Activated T-cell treated with anti-CD3 and anti-CD28 coated beads, Interleukin-2, amount 50 U/mL, for 72 hours (primary cell): ENCODE measurements around the gene TMEM26. TPM values are rescaled to one million over a fixed set of nuclear protein-coding genes. Genes with fewer than 3 reads are reported as not detected.
A peak's percentile ranks its signal among the peaks of the same experiment; 100 is the strongest.

Source experiments
- ATAC-seq, 2 donors: fragments of 150-1000 bp; cut with Tn5 transposase; replicated peaks in 1 of 2; 2 replicates each; pipeline ENCODE4 v1.10.0; 2021; ENCODE audit warnings: moderate library complexity in 2 of 2, mild to moderate bottlenecking in 1 of 2
- DNase-seq, 2 donors: peaks; one replicate each; pipeline ENCODE4 v3.0.0; 2021 to 2022; ENCODE audit warnings: mixed read lengths in 1 of 2
- H3K27ac Mint-ChIP-seq: one replicate; pipeline ENCODE4 v1.8.0; 2022; ENCODE audit warnings: mild to moderate bottlenecking, moderate library complexity, mixed read lengths
- H3K27me3 Mint-ChIP-seq: one replicate; pipeline ENCODE4 v1.8.0; 2022; ENCODE audit warnings: low read depth, mixed read lengths
- H3K36me3 Mint-ChIP-seq, 2 donors: one replicate each; pipeline ENCODE4 v1.8.0; 2022; ENCODE audit warnings: mixed read lengths in 2 of 2, mild to moderate bottlenecking in 1 of 2; ENCODE audit not compliant: insufficient read depth in 2 of 2
- H3K4me1 Mint-ChIP-seq: one replicate; pipeline ENCODE4 v1.8.0; 2022; ENCODE audit warnings: low read depth, mixed read lengths
- H3K4me3 Mint-ChIP-seq, 2 donors: one replicate each; pipeline ENCODE4 v1.8.0; 2022; ENCODE audit warnings: mild to moderate bottlenecking in 2 of 2, mixed read lengths in 2 of 2, moderate library complexity in 2 of 2
- H3K9me3 Mint-ChIP-seq, 2 donors: one replicate each; pipeline ENCODE4 v1.8.0; 2022; ENCODE audit warnings: mixed read lengths in 2 of 2
- total RNA-seq, 2 donors: library from RNA; stranded (reverse); gene quantifications; one replicate each; pipeline ENCODE4 v1.2.3, GENCODE V29; 2022

Gene TMEM26
- total RNA-seq, 2 donors from 2014 or later, result not detected

DNA sequence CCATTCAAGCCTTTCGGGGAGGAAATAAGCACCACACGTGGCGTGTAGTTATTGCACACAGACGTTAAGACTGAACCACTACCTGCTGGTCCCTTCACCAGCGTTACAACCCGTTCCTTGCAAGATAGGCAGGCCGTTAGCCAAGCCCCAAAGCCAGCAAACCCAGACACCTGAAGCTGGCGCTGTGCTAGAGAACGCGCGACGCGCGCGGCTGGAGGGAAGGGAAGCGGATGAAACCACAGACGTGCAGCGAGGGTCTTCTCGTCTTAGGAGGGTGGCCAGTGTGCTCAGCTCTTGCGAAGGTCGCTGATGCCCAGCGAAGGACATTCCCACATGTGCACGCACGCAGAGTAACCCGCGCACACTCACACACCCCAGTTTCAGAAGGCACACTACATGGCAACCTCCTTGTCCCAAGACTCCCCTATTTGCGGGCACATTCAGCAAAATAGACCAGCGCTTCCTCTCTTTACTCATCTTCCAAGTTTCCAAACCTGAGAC, 980 bp downstream of the TMEM26 start:
- Mint-ChIP-seq H3K4me3 (peak overlapping the region; percentile 55 to 63), H3K27ac (no peak overlapping the region), H3K4me1 (no peaks in the 10 kb centered on the region), H3K9me3 (no peaks in the 10 kb centered on the region), H3K36me3 (no peaks in the 10 kb centered on the region), H3K27me3 (peaks cover 20% of the 10 kb centered on the region)
- ATAC-seq, result peak in 1 of 2 donors; percentile 25
- DNase-seq, result no peak

- ATAC-seq (no peak), DNase-seq (no peak)
- Mint-ChIP-seq H3K27ac (no peak overlapping the region), H3K4me1 (no peaks in the 10 kb centered on the region), H3K36me3 (no peaks in the 10 kb centered on the region), H3K27me3 (peaks cover 20% of the 10 kb centered on the region), H3K4me3 (no peak overlapping the region), H3K9me3 (no peaks in the 10 kb centered on the region)
Measured at GRCh38 chr10:61451357-61451756, 1.8 kb downstream of the TMEM26 start.

DNA sequence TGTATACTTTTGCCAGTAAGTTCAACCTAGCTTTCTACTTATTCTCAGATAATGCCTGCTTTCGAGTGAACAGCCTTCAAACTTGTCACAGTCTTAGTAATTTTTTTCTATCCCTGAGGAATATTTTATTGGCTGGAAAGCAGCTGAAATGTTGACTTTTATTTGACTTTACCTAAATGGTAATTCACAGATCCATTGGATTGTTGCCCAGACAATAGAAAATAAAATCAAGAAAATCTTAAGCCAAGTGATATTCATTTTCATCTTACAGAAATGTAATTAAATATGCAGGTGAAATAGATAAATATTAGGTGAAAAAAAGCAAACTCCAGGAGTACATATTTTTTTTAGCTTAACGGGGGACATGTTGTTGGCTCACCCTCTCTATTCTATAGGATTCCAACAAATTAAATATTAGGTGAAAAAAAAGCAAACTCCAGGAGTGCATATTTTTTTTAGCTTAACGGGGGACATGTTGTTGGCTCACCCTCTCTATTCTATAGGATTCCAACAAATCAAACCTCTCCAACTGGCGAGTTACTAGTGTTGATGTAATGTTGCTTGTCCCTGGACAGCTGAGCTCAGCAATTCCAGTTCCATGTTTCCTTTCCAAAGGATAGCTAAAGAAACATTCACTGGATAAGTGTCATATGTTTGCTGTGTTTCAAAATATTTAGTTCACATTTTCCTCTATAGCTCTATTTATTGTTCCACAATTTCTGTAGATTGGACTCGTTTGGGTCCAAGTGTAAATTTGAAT, 4.2 kb downstream of the TMEM26 start:
- Mint-ChIP-seq H3K27me3 (peaks cover 20% of the 10 kb centered on the region), H3K9me3 (no peaks in the 10 kb centered on the region), H3K36me3 (no peaks in the 10 kb centered on the region), H3K4me1 (no peaks in the 10 kb centered on the region), H3K4me3 (no peak overlapping the region), H3K27ac (no peak overlapping the region)
- DNase-seq (no peak), ATAC-seq (no peak)

GRCh38 chr10:61448091-61448490, 5.1 kb downstream of the TMEM26 start:
- H3K27me3 Mint-ChIP-seq, result peaks cover 20% of the 10 kb centered on the region
- H3K9me3 Mint-ChIP-seq, result no peaks in the 10 kb centered on the region
- DNase-seq (no peak), ATAC-seq (no peak)
- no peak overlapping the region for H3K27ac Mint-ChIP-seq
- H3K4me3 Mint-ChIP-seq, result no peak overlapping the region
- no peaks in the 10 kb centered on the region for H3K4me1 Mint-ChIP-seq
- no peaks in the 10 kb centered on the region for H3K36me3 Mint-ChIP-seq

DNA sequence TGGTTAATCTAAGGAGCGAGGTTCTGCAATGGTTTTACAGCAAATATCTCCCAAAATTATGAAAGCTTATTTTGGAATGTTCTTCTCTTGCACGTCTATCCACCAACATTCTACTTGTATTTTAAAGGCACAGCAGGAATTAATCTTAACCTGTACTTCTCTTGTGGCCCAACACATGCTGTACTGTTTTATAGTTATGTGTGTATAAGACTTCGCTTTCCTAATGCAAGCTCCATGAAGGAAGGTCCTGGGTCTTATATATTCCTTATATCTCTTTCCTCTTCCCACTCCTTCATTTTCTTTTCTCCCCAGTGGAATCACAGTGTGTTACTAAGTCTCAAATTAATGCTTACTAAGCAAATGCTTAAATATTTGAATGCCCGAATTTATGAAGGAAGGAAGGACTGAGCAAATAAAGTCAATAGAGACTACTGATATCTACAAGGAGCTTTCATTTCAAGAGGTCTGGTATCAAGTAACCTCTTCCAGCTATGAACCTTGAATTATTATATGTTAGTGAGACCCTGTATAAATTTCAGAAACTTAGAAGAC, 14.0 kb downstream of the TMEM26 start:
- H3K4me3 Mint-ChIP-seq, result no peak overlapping the region
- H3K27me3 Mint-ChIP-seq, result no peaks in the 10 kb centered on the region
- no peak for DNase-seq
- no peak for ATAC-seq
- H3K4me1 Mint-ChIP-seq, result peaks cover 11% of the 10 kb centered on the region
- no peaks in the 10 kb centered on the region for H3K9me3 Mint-ChIP-seq
- no peak overlapping the region for H3K27ac Mint-ChIP-seq
- H3K36me3 Mint-ChIP-seq, result no peaks in the 10 kb centered on the region

GRCh38 chr10:61438141-61438988, 14.8 kb downstream of the TMEM26 start:
- H3K36me3 Mint-ChIP-seq, result no peaks in the 10 kb centered on the region
- no peak overlapping the region for H3K27ac Mint-ChIP-seq
- ATAC-seq, result no peak
- H3K27me3 Mint-ChIP-seq, result no peaks in the 10 kb centered on the region
- H3K4me3 Mint-ChIP-seq, result no peak overlapping the region
- H3K9me3 Mint-ChIP-seq, result peaks cover 0 to 1% of the 10 kb centered on the region in 2 donors
- DNase-seq, result no peak
- H3K4me1 Mint-ChIP-seq, result peaks cover 11% of the 10 kb centered on the region

DNA sequence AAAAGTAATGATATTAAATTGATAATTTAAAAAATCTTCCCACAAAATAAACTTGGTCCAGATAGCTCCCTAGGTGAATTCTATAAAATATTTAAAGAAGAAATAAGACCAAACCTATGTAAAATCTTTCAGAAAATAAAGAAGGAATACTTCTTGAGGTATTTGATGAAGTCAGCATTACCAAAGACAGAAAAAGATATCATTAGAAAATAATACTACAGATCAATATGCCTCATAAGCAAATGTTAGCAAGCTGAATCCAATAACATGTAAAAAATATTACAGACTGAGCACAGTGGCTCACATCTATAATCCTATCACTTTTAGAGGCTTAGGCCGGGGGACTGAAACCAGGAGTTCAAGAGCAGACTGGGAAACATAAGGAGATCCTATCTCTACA, 30.0 kb downstream of the TMEM26 start:
- no peak overlapping the region for H3K4me3 Mint-ChIP-seq
- H3K9me3 Mint-ChIP-seq, result peaks cover 1 to 10% of the 10 kb centered on the region in 2 donors
- no peak for ATAC-seq

DNA sequence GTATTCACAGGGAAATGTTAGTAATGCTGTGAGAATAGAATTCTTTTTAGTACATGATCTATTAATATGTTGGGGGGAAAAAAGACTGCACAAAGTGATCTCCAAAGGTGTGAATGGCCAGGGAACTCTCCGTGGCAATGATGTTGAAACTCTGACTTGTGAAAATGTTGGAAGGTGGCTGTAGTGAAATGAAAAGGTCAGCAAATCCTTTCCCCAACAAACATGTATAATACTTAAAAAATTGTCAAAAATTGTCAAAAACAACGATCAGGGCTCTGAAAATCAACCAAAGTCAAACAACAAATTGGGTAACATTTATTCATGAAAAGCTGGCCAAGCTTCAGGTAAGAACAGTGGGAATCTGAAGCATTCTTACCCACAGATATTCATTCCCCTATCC, 35.5 kb downstream of the TMEM26 start:
- H3K36me3 Mint-ChIP-seq, result peaks cover 0 to 3% of the 10 kb centered on the region in 2 donors
- no peak overlapping the region for H3K4me3 Mint-ChIP-seq
- no peak for ATAC-seq
- peaks cover 0 to 10% of the 10 kb centered on the region in 2 donors for H3K9me3 Mint-ChIP-seq
- no peaks in the 10 kb centered on the region for H3K4me1 Mint-ChIP-seq
- H3K27me3 Mint-ChIP-seq, result no peaks in the 10 kb centered on the region
- no peak for DNase-seq
- H3K27ac Mint-ChIP-seq, result no peak overlapping the region

More for the DNA sequence above, 30.0 kb downstream of the TMEM26 start:
- DNase-seq, result no peak
- no peaks in the 10 kb centered on the region for H3K27me3 Mint-ChIP-seq
- no peak overlapping the region for H3K27ac Mint-ChIP-seq
- peaks cover 0 to 3% of the 10 kb centered on the region in 2 donors for H3K36me3 Mint-ChIP-seq
- no peaks in the 10 kb centered on the region for H3K4me1 Mint-ChIP-seq

DNA sequence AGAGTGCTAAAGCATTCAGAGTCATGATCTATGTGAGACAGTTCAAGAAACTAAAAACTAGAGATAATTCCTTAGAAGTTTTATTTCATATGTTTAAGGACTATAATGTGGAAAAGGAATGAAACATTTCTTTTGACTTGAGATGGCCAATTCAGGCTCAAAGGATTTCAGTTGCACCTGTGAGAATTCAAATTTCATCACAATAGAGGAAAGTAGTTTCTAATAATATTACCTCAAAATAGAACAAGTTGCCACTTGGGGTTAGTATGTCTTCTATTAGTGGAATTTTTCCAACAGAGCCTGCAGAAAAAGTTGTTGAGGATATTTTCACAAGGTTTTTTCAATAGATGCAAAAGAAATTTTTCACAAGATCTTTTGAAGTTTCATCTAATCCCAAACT, 37.4 kb downstream of the TMEM26 start:
- H3K4me1 Mint-ChIP-seq, result no peaks in the 10 kb centered on the region
- DNase-seq (no peak), ATAC-seq (no peak)
- no peak overlapping the region for H3K4me3 Mint-ChIP-seq
- peaks cover 0 to 2% of the 10 kb centered on the region in 2 donors for H3K36me3 Mint-ChIP-seq
- H3K27ac Mint-ChIP-seq, result no peak overlapping the region
- H3K27me3 Mint-ChIP-seq, result no peaks in the 10 kb centered on the region
- peaks cover 0 to 6% of the 10 kb centered on the region in 2 donors for H3K9me3 Mint-ChIP-seq

DNA sequence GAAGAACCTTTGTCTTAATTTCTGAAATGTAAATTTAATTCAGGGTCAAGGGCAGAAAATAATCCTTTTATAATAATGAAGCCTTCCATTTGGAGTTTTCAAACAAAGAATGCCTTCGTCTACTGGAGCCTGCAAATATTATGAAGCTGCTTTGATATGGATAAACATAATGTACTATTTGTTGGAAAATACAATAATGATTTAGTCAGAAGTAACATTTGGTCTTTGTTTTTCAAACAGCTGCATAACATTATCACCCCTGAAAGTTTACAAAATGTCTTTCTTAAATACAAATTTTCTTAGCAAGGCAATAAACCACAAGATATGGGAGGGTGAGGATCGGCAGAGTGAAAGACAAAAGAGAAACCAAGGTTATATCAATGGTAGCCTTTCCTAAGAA, 41.5 kb downstream of the TMEM26 start:
- Mint-ChIP-seq H3K27me3 (no peaks in the 10 kb centered on the region), H3K36me3 (no peaks in the 10 kb centered on the region), H3K4me1 (no peaks in the 10 kb centered on the region), H3K27ac (no peak overlapping the region), H3K4me3 (no peak overlapping the region), H3K9me3 (no peaks in the 10 kb centered on the region)
- DNase-seq (no peak), ATAC-seq (no peak)

DNA sequence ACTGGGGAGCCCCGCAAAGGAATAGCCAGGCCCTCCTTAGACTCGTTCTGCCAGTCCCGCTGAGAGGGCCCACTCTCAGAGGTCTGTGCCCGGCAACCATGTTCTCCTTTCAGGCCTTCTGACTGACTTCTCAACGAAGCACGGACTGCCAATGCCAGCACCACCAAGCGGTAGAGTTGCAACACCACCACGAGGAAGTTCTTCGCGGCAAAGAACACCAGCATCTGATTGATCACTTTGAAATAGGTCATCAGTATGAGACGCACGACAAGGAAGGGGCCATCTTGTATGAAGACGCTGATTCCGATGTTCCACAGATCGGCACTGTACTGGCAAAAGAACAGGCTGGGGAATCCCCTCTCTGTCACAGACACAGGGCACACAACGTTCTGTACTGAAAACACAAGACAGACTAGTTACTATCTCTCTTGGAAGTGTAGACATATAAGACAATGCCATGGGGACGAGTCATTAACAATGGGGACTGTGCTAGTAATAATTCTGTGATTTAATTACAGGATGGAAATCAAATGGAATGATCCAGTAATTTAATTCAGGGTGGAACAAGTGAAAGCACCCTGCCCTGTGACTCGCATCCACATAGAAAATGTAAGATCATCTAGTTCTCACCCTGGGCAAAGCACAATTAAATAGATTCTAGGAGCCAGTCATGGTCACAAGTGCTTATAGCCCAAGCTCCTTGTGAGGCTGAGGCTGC, 42.7 kb downstream of the TMEM26 start:
- DNase-seq, result no peak
- H3K4me1 Mint-ChIP-seq, result no peaks in the 10 kb centered on the region
- H3K4me3 Mint-ChIP-seq, result no peak overlapping the region
- H3K27me3 Mint-ChIP-seq, result no peaks in the 10 kb centered on the region
- H3K27ac Mint-ChIP-seq, result no peak overlapping the region
- no peaks in the 10 kb centered on the region for H3K36me3 Mint-ChIP-seq
- H3K9me3 Mint-ChIP-seq, result no peaks in the 10 kb centered on the region
- no peak for ATAC-seq

GRCh38 chr10:61409157-61409556, 44.0 kb downstream of the TMEM26 start:
- ATAC-seq (no peak), DNase-seq (no peak)
- H3K36me3 Mint-ChIP-seq, result no peaks in the 10 kb centered on the region
- H3K4me3 Mint-ChIP-seq, result no peak overlapping the region
- H3K9me3 Mint-ChIP-seq, result no peaks in the 10 kb centered on the region
- H3K27ac Mint-ChIP-seq, result no peak overlapping the region
- no peaks in the 10 kb centered on the region for H3K27me3 Mint-ChIP-seq
- no peaks in the 10 kb centered on the region for H3K4me1 Mint-ChIP-seq

- Mint-ChIP-seq H3K36me3 (no peaks in the 10 kb centered on the region), H3K27ac (no peak overlapping the region), H3K9me3 (no peaks in the 10 kb centered on the region), H3K4me3 (no peak overlapping the region), H3K27me3 (no peaks in the 10 kb centered on the region), H3K4me1 (no peaks in the 10 kb centered on the region)
- no peak for ATAC-seq
- no peak for DNase-seq
Measured at GRCh38 chr10:61408105-61408504, 45.1 kb downstream of the TMEM26 start.
